ENCODE data around the gene HTRA1.

HTRA1 gene

GRCh38 chr10:122459561-122460273 lies 1.6 kb upstream of the HTRA1 start:
- H3K4me3 ChIP-seq (replicated peaks; ENCODE audit: low read depth, low read length) = no peak overlapping the region
- TF ChIP-seq CTCF (IDR thresholded peaks at IDR 0.05; ENCODE audit: low read length, missing control alignments) = no peak
- DNase-seq (ENCODE audit: low read depth) = peak; percentile 70

GRCh38 chr10:122460891-122461293 lies 461 bp upstream of the HTRA1 start:
- peak overlapping the region; percentile 56 for H3K4me3 ChIP-seq (replicated peaks; ENCODE audit: low read depth, low read length)
- no peak for TF ChIP-seq CTCF (IDR thresholded peaks at IDR 0.05; ENCODE audit: low read length, missing control alignments)
- DNase-seq (ENCODE audit: low read depth) = no peak

GRCh38 chr10:122461729-122462532 lies 578 bp downstream of the HTRA1 start:
- H3K4me3 ChIP-seq (replicated peaks; ENCODE audit: low read depth, low read length) = peak overlapping the region; percentile 72
- DNase-seq (ENCODE audit: low read depth) = no peak
- TF ChIP-seq CTCF (IDR thresholded peaks at IDR 0.05; ENCODE audit: low read length, missing control alignments) = no peak

GRCh38 chr10:122462533-122463465 lies 1.4 kb downstream of the HTRA1 start:
- peak; percentile 41 for DNase-seq (ENCODE audit: low read depth)
- peak overlapping the region; percentile 72 for H3K4me3 ChIP-seq (replicated peaks; ENCODE audit: low read depth, low read length)
- TF ChIP-seq CTCF (IDR thresholded peaks at IDR 0.05; ENCODE audit: low read length, missing control alignments) = no peak

GRCh38 chr10:122463466-122464249 lies 2.3 kb downstream of the HTRA1 start:
- DNase-seq (ENCODE audit: low read depth) = no peak
- TF ChIP-seq CTCF (IDR thresholded peaks at IDR 0.05; ENCODE audit: low read length, missing control alignments) = no peak
- peak overlapping the region; percentile 72 for H3K4me3 ChIP-seq (replicated peaks; ENCODE audit: low read depth, low read length)

- no peak for TF ChIP-seq CTCF (IDR thresholded peaks at IDR 0.05; ENCODE audit: low read length, missing control alignments)
- DNase-seq (ENCODE audit: low read depth) = no peak
- no peak overlapping the region for H3K4me3 ChIP-seq (replicated peaks; ENCODE audit: low read depth, low read length)
Observed at GRCh38 chr10:122464250-122464510, 2.8 kb downstream of the HTRA1 start.
